HepG2 (cell line): ENCODE results near the gene AGAP1. TPM values are rescaled to one million over a fixed set of nuclear protein-coding genes. Genes with fewer than 3 reads are reported as not detected.

Experiments used
- ATAC-seq: fragments of 200-7000 bp; cut with Tn5 transposase; 3 replicates; pipeline ENCODE4 v1.9.1; 2020; ENCODE audit warnings: mild to moderate bottlenecking, moderate library complexity
- BruUV-seq: library from RNA; stranded (reverse); fragments of 400-500 nt; replicated peaks from 2 replicates; lab custom pipeline; 2021; lab: Mats Ljungman, UMichigan
- CTCF ChIA-PET: fragments of 300-600 bp; formaldehyde crosslinking; extraction: SDS; loops from one replicate; lab custom pipeline; 2021; ENCODE audit warnings: low total read pairs, inconsistent platforms, low intra/inter-chr PET ratio; lab: Yijun Ruan, JAX
- POLR2A ChIA-PET: fragments of 350-600 bp; sonication (Branson Sonifier 250); formaldehyde crosslinking; loops from one replicate; lab custom pipeline; 2020; ENCODE audit warnings: antibody characterized with exemption, inconsistent platforms; lab: Yijun Ruan, JAX
- DNase-seq: peaks from one replicate; pipeline ENCODE4 v3.0.0-alpha.2; 2015; ENCODE audit warnings: low spot score
- FAIRE-seq: peaks from 3 replicates; lab custom pipeline; 2011; peaks lifted over from hg19 to GRCh38; lab: Jason Lieb, UNC
- H2AFZ ChIP-seq: one replicate; pipeline ENCODE4 v1.6.1; 2011; ENCODE audit warnings: low read length, inconsistent platforms
- H3K27ac ChIP-seq: fragments of 300-600 bp; 3 replicates; pipeline ENCODE4 v1.8.0; 2011; ENCODE audit warnings: mixed run types, mild to moderate bottlenecking, mixed read lengths, low read length, inconsistent platforms; ENCODE audit not compliant: insufficient read depth; ENCODE audit errors: extremely low read length
- H3K27me3 ChIP-seq, 2 experiments: fragments of 200-600 bp in 1 of 2; 2 replicates in 1 of 2; 3 replicates in 1 of 2; pipeline versions ENCODE4 v1.6.0 to v1.8.0; 2011; ENCODE audit warnings: low read length in 2 of 2, mild to moderate bottlenecking in 2 of 2, moderate library complexity in 2 of 2, inconsistent platforms in 1 of 2; ENCODE audit not compliant: insufficient read depth in 2 of 2, control insufficient read depth in 1 of 2
- H3K36me3 ChIP-seq, 2 experiments: fragments of 200-600 bp in 1 of 2; replicated peaks in 1 of 2; 2 replicates in 1 of 2; 3 replicates in 1 of 2; pipeline versions ENCODE4 v1.5.1 to v1.8.0; 2011; ENCODE audit warnings: low read length in 2 of 2, inconsistent platforms in 1 of 2; ENCODE audit not compliant: insufficient read depth in 2 of 2, control insufficient read depth in 1 of 2
- H3K4me1 ChIP-seq: 2 replicates; pipeline ENCODE4 v1.5.1; 2012; ENCODE audit warnings: low read length, inconsistent platforms; ENCODE audit not compliant: insufficient read depth
- H3K4me2 ChIP-seq: 2 replicates; pipeline ENCODE4 v1.6.0; 2011; ENCODE audit warnings: low read depth, low read length, inconsistent platforms
- H3K4me3 ChIP-seq, 3 experiments: fragments of 200-600 bp in 1 of 3; sonication (generic), shearing (Covaris generic) in 1 of 3; replicated peaks in 1 of 3; 2 replicates each; pipeline ENCODE4 v1.5.1; 2011 to 2016; ENCODE audit warnings: low read length in 3 of 3, inconsistent platforms in 2 of 3, low read depth in 2 of 3, mild to moderate bottlenecking in 2 of 3, control low read depth in 1 of 3, mixed read lengths in 1 of 3; ENCODE audit not compliant: insufficient read depth in 1 of 3
- H3K79me2 ChIP-seq: one replicate; pipeline ENCODE4 v1.6.1; 2011; ENCODE audit warnings: low read length, inconsistent platforms; ENCODE audit not compliant: insufficient read depth
- H3K9ac ChIP-seq: 2 replicates; pipeline ENCODE4 v1.6.0; 2011; ENCODE audit warnings: mild to moderate bottlenecking, low read depth, low read length, inconsistent platforms; ENCODE audit not compliant: insufficient read depth
- H3K9me3 ChIP-seq: 2 replicates; pipeline ENCODE4 v1.5.1; 2012; ENCODE audit warnings: mild to moderate bottlenecking, low read length
- H4K20me1 ChIP-seq: 2 replicates; pipeline ENCODE4 v1.6.0; 2011; ENCODE audit warnings: inconsistent platforms, mild to moderate bottlenecking, low read length, moderate library complexity; ENCODE audit not compliant: insufficient read depth
- HNRNPUL1 ChIP-seq: fragments of 200-400 bp; formaldehyde crosslinking; IDR thresholded peaks from 2 replicates; pipeline ENCODE4 v1.6.1; 2017; ENCODE audit warnings: low read depth, mild to moderate bottlenecking, low read length, moderate library complexity
- MAFG ChIP-seq: sonication (generic); formaldehyde crosslinking; IDR thresholded peaks from 2 replicates; pipeline ENCODE4 v1.5.1; 2020; ENCODE audit warnings: mild to moderate bottlenecking, missing genetic modification reagents
- SP4 ChIP-seq: sonication (generic); formaldehyde crosslinking; IDR thresholded peaks from 2 replicates; pipeline ENCODE4 v1.8.1; 2023; ENCODE audit warnings: mild to moderate bottlenecking, missing genetic modification reagents
- ZFP36L2 ChIP-seq: sonication (generic); formaldehyde crosslinking; IDR thresholded peaks from 2 replicates; pipeline ENCODE4 v1.4.0; 2020; ENCODE audit warnings: missing genetic modification reagents
- ZNF432 ChIP-seq: sonication (generic); formaldehyde crosslinking; IDR thresholded peaks from 2 replicates; pipeline ENCODE4 v1.5.0; 2020; ENCODE audit warnings: missing genetic modification reagents, mild to moderate bottlenecking, borderline replicate concordance
- WGBS: methylation state at CpG from one replicate; pipeline ENCODE4 v1.1.6; 2017; ENCODE audit warnings: low lambda C conversion rate; 5-methylcytosine and 5-hydroxymethylcytosine counted together
- in situ Hi-C: cut with HindIII; loops from 2 replicates; pipeline ENCODE4 v1.10.0; 2017; ENCODE audit warnings: low pct_unique_long_range_greater_than_20kb; ENCODE audit not compliant: extremely low pct_ligation_motif_present
- intact Hi-C: fragments of 100-400 bp; cut with micrococcal nuclease; formaldehyde crosslinking; loops from one replicate; pipeline ENCODE4 v1.10.0; 2022; ENCODE audit not compliant: unreplicated experiment
- polyA plus RNA-seq, 8 experiments: library from polyadenylated mRNA; depleted of rRNA in 3 of 8; stranded (reverse) in 7 of 8; unstranded in 1 of 8; fragments of >200 nt; fragmentation: Illumina TruSeq in 4 of 8; extraction: Trizol in 4 of 8; gene quantifications; 2 replicates each; pipeline versions ENCODE4 v1.2.1 to v1.2.3, GENCODE V29; 2011 to 2016; ENCODE audit warnings: low read depth in 4 of 8, missing spikeins in 1 of 8, mixed read lengths in 1 of 8; ENCODE audit not compliant: insufficient read depth in 1 of 8
- total RNA-seq, 5 experiments: library from RNA; depleted of rRNA; stranded (reverse); fragments of >200 nt; fragmentation: Illumina TruSeq; extraction: Trizol; gene quantifications; 2 replicates each; pipeline ENCODE4 v1.2.3, GENCODE V29; 2016; ENCODE audit warnings: low read depth in 1 of 5
- TF ChIP-seq, protein P1 (sequence below): sonication (generic); formaldehyde crosslinking; IDR thresholded peaks from 2 replicates; pipeline ENCODE4 v1.4.0; 2020; ENCODE audit warnings: missing genetic modification reagents
- TF ChIP-seq, protein P2 (sequence below), 2 experiments: fragments of 450-650 bp in 1 of 2; sonication (generic) in 1 of 2; formaldehyde crosslinking in 1 of 2; IDR thresholded peaks; 2 replicates each; pipeline versions ENCODE4 v1.6.1 to v1.8.0; 2016 to 2022; ENCODE audit warnings: antibody characterized with exemption in 1 of 2, mild to moderate bottlenecking in 1 of 2, missing genetic modification reagents in 1 of 2
- TF ChIP-seq, protein P3 (sequence below): sonication (generic); formaldehyde crosslinking; IDR thresholded peaks from 2 replicates; pipeline ENCODE4 v1.5.1; 2020; ENCODE audit warnings: mild to moderate bottlenecking, missing genetic modification reagents, borderline replicate concordance

AGAP1 gene
- total and polyA plus RNA-seq, 2 of the 13 experiments (the other 11 are each of a cell fraction or from before 2014, with no cell fraction given), result 21.2 to 32.7 TPM

DNA sequence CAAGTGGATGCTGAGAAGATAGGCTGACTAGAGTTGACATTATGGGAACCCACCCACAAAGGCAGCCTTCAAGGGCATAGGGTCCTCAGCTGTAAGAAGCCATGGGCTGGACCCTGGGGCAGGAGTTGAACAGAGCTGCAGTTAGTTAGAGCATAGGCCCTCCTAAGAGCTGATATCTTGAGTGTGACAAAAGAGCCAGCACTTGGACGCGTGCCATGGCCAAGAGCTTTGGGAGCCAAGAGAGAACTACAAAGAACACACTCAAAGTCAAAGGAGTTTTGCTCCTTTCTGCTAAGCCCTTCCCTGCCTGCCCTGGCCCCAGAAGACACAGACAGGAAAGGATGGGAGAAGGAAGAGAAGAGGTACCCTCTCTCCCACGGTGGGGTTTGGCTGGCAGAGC lies 29.9 kb upstream of the AGAP1 start:
- WGBS, result 51% methylated on average over 3 of the region's 3 CpGs
- no peak for ATAC-seq

More for the DNA sequence above, 29.9 kb upstream of the AGAP1 start:
- Histone ChIP-seq H3K9ac (no peak overlapping the region), H3K4me3 (no peak overlapping the region), H3K27me3 (peaks cover 2 to 16% of the 10 kb centered on the region in 2 experiments; a peak in 1 of 5 replicates), H3K79me2 (no peaks in the 10 kb centered on the region), H3K4me2 (no peak overlapping the region), H3K36me3 (no peaks in the 10 kb centered on the region), H4K20me1 (no peaks in the 10 kb centered on the region), H3K9me3 (no peaks in the 10 kb centered on the region), H3K27ac (no peak overlapping the region), H2AFZ (no peak overlapping the region), H3K4me1 (peaks cover 9% of the 10 kb centered on the region)
- DNase-seq, result no peak
- intact Hi-C loops (no loop called here), in situ Hi-C loops (no loop called here)
- FAIRE-seq, result no peak
- ChIA-PET POLR2A (no interaction called here), CTCF (no interaction called here)
- TF ChIP-seq HNRNPUL1 (no peak), MAFG (CRISPR knock-in tag) (no peak), ZFP36L2 (CRISPR knock-in tag) (no peak), ZNF432 (CRISPR knock-in tag) (no peak), SP4 (CRISPR knock-in tag) (no peak)
- TF ChIP-seq, protein P1, sequence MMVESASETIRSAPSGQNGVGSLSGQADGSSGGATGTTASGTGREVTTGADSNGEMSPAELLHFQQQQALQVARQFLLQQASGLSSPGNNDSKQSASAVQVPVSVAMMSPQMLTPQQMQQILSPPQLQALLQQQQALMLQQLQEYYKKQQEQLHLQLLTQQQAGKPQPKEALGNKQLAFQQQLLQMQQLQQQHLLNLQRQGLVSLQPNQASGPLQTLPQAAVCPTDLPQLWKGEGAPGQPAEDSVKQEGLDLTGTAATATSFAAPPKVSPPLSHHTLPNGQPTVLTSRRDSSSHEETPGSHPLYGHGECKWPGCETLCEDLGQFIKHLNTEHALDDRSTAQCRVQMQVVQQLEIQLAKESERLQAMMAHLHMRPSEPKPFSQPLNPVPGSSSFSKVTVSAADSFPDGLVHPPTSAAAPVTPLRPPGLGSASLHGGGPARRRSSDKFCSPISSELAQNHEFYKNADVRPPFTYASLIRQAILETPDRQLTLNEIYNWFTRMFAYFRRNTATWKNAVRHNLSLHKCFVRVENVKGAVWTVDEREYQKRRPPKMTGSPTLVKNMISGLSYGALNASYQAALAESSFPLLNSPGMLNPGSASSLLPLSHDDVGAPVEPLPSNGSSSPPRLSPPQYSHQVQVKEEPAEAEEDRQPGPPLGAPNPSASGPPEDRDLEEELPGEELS, result no peak
- TF ChIP-seq, protein P2, sequence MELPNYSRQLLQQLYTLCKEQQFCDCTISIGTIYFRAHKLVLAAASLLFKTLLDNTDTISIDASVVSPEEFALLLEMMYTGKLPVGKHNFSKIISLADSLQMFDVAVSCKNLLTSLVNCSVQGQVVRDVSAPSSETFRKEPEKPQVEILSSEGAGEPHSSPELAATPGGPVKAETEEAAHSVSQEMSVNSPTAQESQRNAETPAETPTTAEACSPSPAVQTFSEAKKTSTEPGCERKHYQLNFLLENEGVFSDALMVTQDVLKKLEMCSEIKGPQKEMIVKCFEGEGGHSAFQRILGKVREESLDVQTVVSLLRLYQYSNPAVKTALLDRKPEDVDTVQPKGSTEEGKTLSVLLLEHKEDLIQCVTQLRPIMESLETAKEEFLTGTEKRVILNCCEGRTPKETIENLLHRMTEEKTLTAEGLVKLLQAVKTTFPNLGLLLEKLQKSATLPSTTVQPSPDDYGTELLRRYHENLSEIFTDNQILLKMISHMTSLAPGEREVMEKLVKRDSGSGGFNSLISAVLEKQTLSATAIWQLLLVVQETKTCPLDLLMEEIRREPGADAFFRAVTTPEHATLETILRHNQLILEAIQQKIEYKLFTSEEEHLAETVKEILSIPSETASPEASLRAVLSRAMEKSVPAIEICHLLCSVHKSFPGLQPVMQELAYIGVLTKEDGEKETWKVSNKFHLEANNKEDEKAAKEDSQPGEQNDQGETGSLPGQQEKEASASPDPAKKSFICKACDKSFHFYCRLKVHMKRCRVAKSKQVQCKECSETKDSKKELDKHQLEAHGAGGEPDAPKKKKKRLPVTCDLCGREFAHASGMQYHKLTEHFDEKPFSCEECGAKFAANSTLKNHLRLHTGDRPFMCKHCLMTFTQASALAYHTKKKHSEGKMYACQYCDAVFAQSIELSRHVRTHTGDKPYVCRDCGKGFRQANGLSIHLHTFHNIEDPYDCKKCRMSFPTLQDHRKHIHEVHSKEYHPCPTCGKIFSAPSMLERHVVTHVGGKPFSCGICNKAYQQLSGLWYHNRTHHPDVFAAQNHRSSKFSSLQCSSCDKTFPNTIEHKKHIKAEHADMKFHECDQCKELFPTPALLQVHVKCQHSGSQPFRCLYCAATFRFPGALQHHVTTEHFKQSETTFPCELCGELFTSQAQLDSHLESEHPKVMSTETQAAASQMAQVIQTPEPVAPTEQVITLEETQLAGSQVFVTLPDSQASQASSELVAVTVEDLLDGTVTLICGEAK (IDR thresholded peaks at IDR 0.05), result no peak
- TF ChIP-seq, protein P2 (CRISPR knock-in tag; IDR thresholded peaks at IDR 0.05), result no peak
- TF ChIP-seq, protein P3, sequence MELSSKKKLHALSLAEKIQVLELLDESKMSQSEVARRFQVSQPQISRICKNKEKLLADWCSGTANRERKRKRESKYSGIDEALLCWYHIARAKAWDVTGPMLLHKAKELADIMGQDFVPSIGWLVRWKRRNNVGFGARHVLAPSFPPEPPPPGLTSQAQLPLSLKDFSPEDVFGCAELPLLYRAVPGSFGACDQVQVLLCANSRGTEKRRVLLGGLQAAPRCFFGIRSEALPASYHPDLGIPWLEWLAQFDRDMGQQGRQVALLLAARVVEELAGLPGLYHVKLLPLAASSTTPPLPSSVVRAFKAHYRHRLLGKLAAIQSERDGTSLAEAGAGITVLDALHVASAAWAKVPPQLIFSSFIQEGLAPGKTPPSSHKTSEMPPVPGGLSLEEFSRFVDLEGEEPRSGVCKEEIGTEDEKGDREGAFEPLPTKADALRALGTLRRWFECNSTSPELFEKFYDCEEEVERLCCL (CRISPR knock-in tag), result no peak
- no TSS peak for BruUV-seq
